Measurements from ENCODE around the gene FIGNL1. TPM values are rescaled to one million over a fixed set of nuclear protein-coding genes. Genes with fewer than 3 reads are reported as not detected.

Gene FIGNL1
- total RNA-seq, 1 donor from 2014 or later, result 27.5 TPM

- Histone ChIP-seq H3K27me3 (ENCODE audit: control insufficient read depth, insufficient read depth, low read length) (no peaks in the 10 kb centered on the region), H3K4me3 (ENCODE audit: low read depth, low read length) (no peak overlapping the region), H3K36me3 (ENCODE audit: control insufficient read depth, insufficient read depth, low read length) (no peaks in the 10 kb centered on the region)
- DNase-seq (ENCODE audit: low read depth), result no peak
- TF ChIP-seq CTCF (IDR thresholded peaks at IDR 0.05; ENCODE audit: insufficient read depth, low read length, poor library complexity, severe bottlenecking), result no peak
These were observed 24.8 kb downstream of the FIGNL1 start for GRCh38 chr7:50425318-50425717.

GRCh38 chr7:50423860-50424259, 26.3 kb downstream of the FIGNL1 start:
- DNase-seq (ENCODE audit: low read depth), result no peak
- Histone ChIP-seq H3K27me3 (ENCODE audit: control insufficient read depth, insufficient read depth, low read length) (no peaks in the 10 kb centered on the region), H3K4me3 (ENCODE audit: low read depth, low read length) (no peak overlapping the region), H3K36me3 (ENCODE audit: control insufficient read depth, insufficient read depth, low read length) (no peaks in the 10 kb centered on the region)
- TF ChIP-seq CTCF (IDR thresholded peaks at IDR 0.05; ENCODE audit: insufficient read depth, low read length, poor library complexity, severe bottlenecking), result no peak

GRCh38 chr7:50422858-50423257, 27.3 kb downstream of the FIGNL1 start:
- Histone ChIP-seq H3K27me3 (ENCODE audit: control insufficient read depth, insufficient read depth, low read length) (no peaks in the 10 kb centered on the region), H3K36me3 (ENCODE audit: control insufficient read depth, insufficient read depth, low read length) (no peaks in the 10 kb centered on the region), H3K4me3 (ENCODE audit: low read depth, low read length) (no peak overlapping the region)
- no peak for DNase-seq (ENCODE audit: low read depth)
- no peak for TF ChIP-seq CTCF (IDR thresholded peaks at IDR 0.05; ENCODE audit: insufficient read depth, low read length, poor library complexity, severe bottlenecking)

- no peak for TF ChIP-seq CTCF (IDR thresholded peaks at IDR 0.05; ENCODE audit: insufficient read depth, low read length, poor library complexity, severe bottlenecking)
- DNase-seq (ENCODE audit: low read depth), result no peak
- Histone ChIP-seq H3K4me3 (ENCODE audit: low read depth, low read length) (no peak overlapping the region), H3K36me3 (ENCODE audit: control insufficient read depth, insufficient read depth, low read length) (no peaks in the 10 kb centered on the region), H3K27me3 (ENCODE audit: control insufficient read depth, insufficient read depth, low read length) (no peaks in the 10 kb centered on the region)
These were observed 29.1 kb downstream of the FIGNL1 start for GRCh38 chr7:50421043-50421442.

- no peak for TF ChIP-seq CTCF (IDR thresholded peaks at IDR 0.05; ENCODE audit: insufficient read depth, low read length, poor library complexity, severe bottlenecking)
- no peaks in the 10 kb centered on the region for H3K36me3 ChIP-seq (ENCODE audit: control insufficient read depth, insufficient read depth, low read length)
- DNase-seq (ENCODE audit: low read depth), result no peak
These were observed 31.4 kb downstream of the FIGNL1 start for GRCh38 chr7:50418526-50419290.

GRCh38 chr7:50418086-50418515, 32.0 kb downstream of the FIGNL1 start:
- H3K27me3 ChIP-seq (ENCODE audit: control insufficient read depth, insufficient read depth, low read length), result no peaks in the 10 kb centered on the region
- peak; percentile 98 for TF ChIP-seq CTCF (IDR thresholded peaks at IDR 0.05; ENCODE audit: insufficient read depth, low read length, poor library complexity, severe bottlenecking)
- no peaks in the 10 kb centered on the region for H3K36me3 ChIP-seq (ENCODE audit: control insufficient read depth, insufficient read depth, low read length)
- H3K4me3 ChIP-seq (ENCODE audit: low read depth, low read length), result no peak overlapping the region
- peak; percentile 29 for DNase-seq (ENCODE audit: low read depth)

More at GRCh38 chr7:50418526-50419290, 31.4 kb downstream of the FIGNL1 start:
- H3K4me3 ChIP-seq (ENCODE audit: low read depth, low read length), result no peak overlapping the region
- no peaks in the 10 kb centered on the region for H3K27me3 ChIP-seq (ENCODE audit: control insufficient read depth, insufficient read depth, low read length)
